OCI-LY7 (cell line): Measurements from ENCODE around the gene AVPR2. TPM values are rescaled to one million over a fixed set of nuclear protein-coding genes. Genes with fewer than 3 reads are reported as not detected.

Source experiments
- BruUV-seq: library from RNA; stranded (reverse); fragments of 400-500 nt; replicated peaks from 2 replicates; lab custom pipeline; 2021; lab: Mats Ljungman, UMichigan
- CTCF ChIA-PET: fragments of 300-600 bp; sonication (Branson Sonifier 250); formaldehyde crosslinking; loops from one replicate; lab custom pipeline; 2022; ENCODE audit warnings: antibody characterized with exemption; ENCODE audit not compliant: unreplicated experiment; lab: Charles Lee
- POLR2A ChIA-PET: fragments of 300-600 bp; sonication (Branson Sonifier 250); formaldehyde crosslinking; loops from one replicate; lab custom pipeline; 2022; ENCODE audit warnings: antibody characterized with exemption; lab: Charles Lee
- DNase-seq: peaks from one replicate; pipeline ENCODE4 v3.0.0-alpha.2; 2015; ENCODE audit warnings: low spot score
- H2AFZ ChIP-seq: fragments of 200-600 bp; sonication (generic), shearing (Covaris generic); 2 replicates; pipeline ENCODE4 v1.6.1; 2014; ENCODE audit warnings: mild to moderate bottlenecking, antibody characterized with exemption, low read length, moderate library complexity
- H3K27ac ChIP-seq: fragments of 200-600 bp; sonication (generic); 2 replicates; pipeline ENCODE4 v1.5.1; 2014; ENCODE audit warnings: mixed run types, low read depth, mild to moderate bottlenecking, moderate library complexity, low read length, inconsistent platforms; ENCODE audit not compliant: poor library complexity, severe bottlenecking
- H3K36me3 ChIP-seq: fragments of 200-600 bp; sonication (generic); 2 replicates; pipeline ENCODE4 v1.6.1; 2014; ENCODE audit warnings: mild to moderate bottlenecking, antibody characterized with exemption, low read length, moderate library complexity, mixed read lengths; ENCODE audit not compliant: insufficient read depth
- H3K4me1 ChIP-seq: fragments of 200-600 bp; sonication (generic); 2 replicates; pipeline ENCODE4 v1.5.1; 2014; ENCODE audit warnings: mild to moderate bottlenecking, low read length; ENCODE audit not compliant: insufficient read depth, poor library complexity, severe bottlenecking
- H3K4me2 ChIP-seq: fragments of 200-600 bp; sonication (generic); 2 replicates; pipeline ENCODE4 v1.6.1; 2014; ENCODE audit warnings: mild to moderate bottlenecking, low read length
- H3K4me3 ChIP-seq: fragments of 200-600 bp; sonication (generic); 2 replicates; pipeline ENCODE4 v1.5.1; 2014; ENCODE audit warnings: mild to moderate bottlenecking, low read depth, low read length; ENCODE audit not compliant: poor library complexity, severe bottlenecking
- H3K79me2 ChIP-seq: fragments of 200-600 bp; sonication (generic); 2 replicates; pipeline ENCODE4 v1.6.1; 2016; ENCODE audit warnings: low read depth, mild to moderate bottlenecking, low read length, moderate library complexity, mixed read lengths; ENCODE audit not compliant: insufficient read depth
- H3K9me2 ChIP-seq: fragments of 200-600 bp; sonication (generic); 2 replicates; pipeline ENCODE4 v1.6.1; 2016; ENCODE audit warnings: mild to moderate bottlenecking, low read length, mixed read lengths; ENCODE audit not compliant: insufficient read depth
- H3K9me3 ChIP-seq: fragments of 200-600 bp; sonication (generic); 2 replicates; pipeline ENCODE4 v1.6.1; 2014; ENCODE audit warnings: mild to moderate bottlenecking, mixed run types, low read length, mixed read lengths
- H4K20me1 ChIP-seq: fragments of 200-600 bp; sonication (generic); 2 replicates; pipeline ENCODE4 v1.6.1; 2014; ENCODE audit warnings: mild to moderate bottlenecking, antibody characterized with exemption, low read length, moderate library complexity, mixed read lengths; ENCODE audit not compliant: insufficient read depth
- EZH2phosphoT487 ChIP-seq: fragments of 200-600 bp; sonication (generic); IDR thresholded peaks from 2 replicates; pipeline ENCODE4 v1.6.1; 2018; ENCODE audit warnings: low read depth, borderline replicate concordance, mild to moderate bottlenecking, mixed run types, antibody characterized with exemption, low read length, moderate library complexity, mixed read lengths
- intact Hi-C: fragments of 100-400 bp; cut with micrococcal nuclease; formaldehyde crosslinking; loops from one replicate; pipeline ENCODE4 v1.10.0; 2022; ENCODE audit not compliant: unreplicated experiment
- total RNA-seq, 2 experiments: library from RNA; depleted of rRNA in 1 of 2; stranded (reverse); fragments of >200 nt in 1 of 2; shearing (Covaris generic) in 1 of 2; gene quantifications; 2 replicates each; pipeline ENCODE4 v1.2.3, GENCODE V29; 2014 to 2022
- TF ChIP-seq, protein P1 (sequence below): fragments of 200-600 bp; sonication (generic); conservative IDR thresholded peaks from 2 replicates; pipeline ENCODE4 v1.5.1; 2014; ENCODE audit warnings: mild to moderate bottlenecking, antibody characterized with exemption, low read length, moderate library complexity, mixed read lengths

AVPR2 gene
- total RNA-seq, 2 experiments from 2014 or later: 0.09 TPM; not detected in 1

DNA sequence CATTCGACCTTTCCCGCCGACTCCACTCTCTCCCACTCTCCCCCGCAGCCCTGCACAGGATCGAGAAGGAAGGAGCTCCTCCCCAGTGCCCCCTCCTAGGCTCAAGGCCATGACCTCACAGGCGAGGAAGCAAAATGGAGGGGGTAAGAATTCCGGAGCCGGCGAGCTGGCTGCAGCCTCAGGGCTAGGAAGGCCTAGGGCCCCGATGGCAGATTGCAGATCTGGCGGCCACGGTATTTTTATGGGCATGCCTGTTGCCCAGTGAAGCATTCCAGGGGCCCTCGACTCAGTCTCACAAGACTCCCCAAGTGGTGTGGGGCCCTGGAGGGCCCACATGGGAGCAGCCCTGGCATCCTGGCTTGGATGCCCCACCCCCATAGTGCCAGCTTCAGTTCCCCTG, 17.6 kb upstream of the AVPR2 start:
- Histone ChIP-seq H3K4me3 (no peak overlapping the region), H3K9me3 (no peaks in the 10 kb centered on the region), H3K79me2 (no peaks in the 10 kb centered on the region), H3K4me1 (no peaks in the 10 kb centered on the region), H3K9me2 (no peaks in the 10 kb centered on the region), H4K20me1 (no peaks in the 10 kb centered on the region), H2AFZ (no peak overlapping the region), H3K36me3 (no peaks in the 10 kb centered on the region), H3K4me2 (no peak overlapping the region), H3K27ac (no peak overlapping the region)
- BruUV-seq: no TSS peak
- DNase-seq: no peak
- TF ChIP-seq, protein P1, sequence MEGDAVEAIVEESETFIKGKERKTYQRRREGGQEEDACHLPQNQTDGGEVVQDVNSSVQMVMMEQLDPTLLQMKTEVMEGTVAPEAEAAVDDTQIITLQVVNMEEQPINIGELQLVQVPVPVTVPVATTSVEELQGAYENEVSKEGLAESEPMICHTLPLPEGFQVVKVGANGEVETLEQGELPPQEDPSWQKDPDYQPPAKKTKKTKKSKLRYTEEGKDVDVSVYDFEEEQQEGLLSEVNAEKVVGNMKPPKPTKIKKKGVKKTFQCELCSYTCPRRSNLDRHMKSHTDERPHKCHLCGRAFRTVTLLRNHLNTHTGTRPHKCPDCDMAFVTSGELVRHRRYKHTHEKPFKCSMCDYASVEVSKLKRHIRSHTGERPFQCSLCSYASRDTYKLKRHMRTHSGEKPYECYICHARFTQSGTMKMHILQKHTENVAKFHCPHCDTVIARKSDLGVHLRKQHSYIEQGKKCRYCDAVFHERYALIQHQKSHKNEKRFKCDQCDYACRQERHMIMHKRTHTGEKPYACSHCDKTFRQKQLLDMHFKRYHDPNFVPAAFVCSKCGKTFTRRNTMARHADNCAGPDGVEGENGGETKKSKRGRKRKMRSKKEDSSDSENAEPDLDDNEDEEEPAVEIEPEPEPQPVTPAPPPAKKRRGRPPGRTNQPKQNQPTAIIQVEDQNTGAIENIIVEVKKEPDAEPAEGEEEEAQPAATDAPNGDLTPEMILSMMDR: no peak
- no peak for TF ChIP-seq EZH2phosphoT487
- intact Hi-C loops: loop anchor here (10.0 kb wide), 1 partner anchor 62 kb away; no protein-coding TSS in a partner anchor
- ChIA-PET POLR2A (no interaction called here), CTCF (no interaction called here)

GRCh38 chrX:153887385-153887784, 17.1 kb upstream of the AVPR2 start:
- no peak overlapping the region for H2AFZ ChIP-seq
- H3K4me1 ChIP-seq: no peaks in the 10 kb centered on the region
- DNase-seq: no peak
- intact Hi-C loops: loop anchor here (10.0 kb wide), 1 partner anchor 63 kb away; no protein-coding TSS in a partner anchor
- BruUV-seq: no TSS peak
- POLR2A ChIA-PET: no interaction called here
- H4K20me1 ChIP-seq: no peaks in the 10 kb centered on the region
- H3K9me3 ChIP-seq: no peaks in the 10 kb centered on the region
- no peak overlapping the region for H3K4me3 ChIP-seq
- H3K27ac ChIP-seq: no peak overlapping the region
- no peak overlapping the region for H3K4me2 ChIP-seq
- TF ChIP-seq EZH2phosphoT487: no peak
- TF ChIP-seq, protein P1: no peak
- H3K36me3 ChIP-seq: no peaks in the 10 kb centered on the region
- no peaks in the 10 kb centered on the region for H3K79me2 ChIP-seq
- H3K9me2 ChIP-seq: no peaks in the 10 kb centered on the region
- CTCF ChIA-PET: no interaction called here

GRCh38 chrX:153888344-153888743, 16.1 kb upstream of the AVPR2 start:
- TF ChIP-seq, protein P1: no peak
- no peak for TF ChIP-seq EZH2phosphoT487
- ChIA-PET POLR2A (interaction anchor here (0.7 kb wide), 1 partner anchor 36 kb away, joined by 6 read pairs; no protein-coding TSS in a partner anchor), CTCF (no interaction called here)
- no peak overlapping the region for H2AFZ ChIP-seq
- no peaks in the 10 kb centered on the region for H4K20me1 ChIP-seq
- H3K4me2 ChIP-seq: no peak overlapping the region
- intact Hi-C loops: loop anchor here (10.0 kb wide), 1 partner anchor 64 kb away; no protein-coding TSS in a partner anchor
- H3K9me3 ChIP-seq: no peaks in the 10 kb centered on the region
- H3K9me2 ChIP-seq: no peaks in the 10 kb centered on the region
- no peaks in the 10 kb centered on the region for H3K4me1 ChIP-seq
- H3K79me2 ChIP-seq: no peaks in the 10 kb centered on the region
- BruUV-seq: no TSS peak
- H3K4me3 ChIP-seq: no peak overlapping the region
- peak; percentile 25 for DNase-seq
- H3K27ac ChIP-seq: no peak overlapping the region
- no peaks in the 10 kb centered on the region for H3K36me3 ChIP-seq
